Mesendoderm (in vitro differentiated cells): ENCODE measurements around the gene RHOT2.

Source experiments
- DNase-seq: peaks from one replicate; pipeline ENCODE4 v3.0.0; 2013
- H2AK5ac ChIP-seq: 2 replicates; pipeline ENCODE4 v1.6.1; 2013; ENCODE audit warnings: low read length, inconsistent platforms
- H2BK120ac ChIP-seq: 2 replicates; pipeline ENCODE4 v1.6.1; 2013; ENCODE audit warnings: low read depth, mild to moderate bottlenecking, low read length, moderate library complexity, mixed read lengths
- H2BK15ac ChIP-seq: replicated peaks from 2 replicates; pipeline ENCODE4 v1.6.1; 2013; ENCODE audit warnings: low read depth, mild to moderate bottlenecking, moderate library complexity
- H2BK5ac ChIP-seq: 2 replicates; pipeline ENCODE4 v1.6.1; 2013; ENCODE audit warnings: low read length, inconsistent platforms
- H3K18ac ChIP-seq: 2 replicates; pipeline ENCODE4 v1.6.1; 2013; ENCODE audit warnings: mild to moderate bottlenecking, low read length, mixed read lengths
- H3K23ac ChIP-seq: one replicate; pipeline ENCODE4 v1.6.1; 2013; ENCODE audit warnings: low read length
- H3K27ac ChIP-seq: 2 replicates; pipeline ENCODE4 v1.5.1; 2013; ENCODE audit warnings: low read depth, mild to moderate bottlenecking, inconsistent platforms, low read length, moderate library complexity
- H3K27me3 ChIP-seq: 2 replicates; pipeline ENCODE4 v1.6.1; 2013; ENCODE audit warnings: low read length, control low read depth, mild to moderate bottlenecking, inconsistent platforms; ENCODE audit not compliant: insufficient read depth, poor library complexity
- H3K36me3 ChIP-seq: 2 replicates; pipeline ENCODE4 v1.6.1; 2013; ENCODE audit warnings: low read length, inconsistent platforms; ENCODE audit not compliant: control insufficient read depth, insufficient read depth
- H3K4ac ChIP-seq: one replicate; pipeline ENCODE4 v1.6.1; 2013; ENCODE audit warnings: low read depth, mild to moderate bottlenecking, low read length, moderate library complexity
- H3K4me1 ChIP-seq: 2 replicates; pipeline ENCODE4 v1.6.1; 2013; ENCODE audit warnings: low read depth, low read length, inconsistent platforms; ENCODE audit not compliant: control insufficient read depth
- H3K4me2 ChIP-seq: 2 replicates; pipeline ENCODE4 v1.6.1; 2013; ENCODE audit warnings: low read length
- H3K4me3 ChIP-seq: 2 replicates; pipeline ENCODE4 v1.5.1; 2013; ENCODE audit warnings: mild to moderate bottlenecking, low read length
- H3K56ac ChIP-seq: one replicate; pipeline ENCODE4 v1.6.1; 2013; ENCODE audit warnings: low read length
- H3K79me1 ChIP-seq: 2 replicates; pipeline ENCODE4 v1.6.1; 2013; ENCODE audit warnings: low read length, inconsistent platforms
- H3K79me2 ChIP-seq: 2 replicates; pipeline ENCODE4 v1.6.1; 2013; ENCODE audit warnings: mild to moderate bottlenecking, low read length; ENCODE audit not compliant: control insufficient read depth, insufficient read depth
- H3K9ac ChIP-seq: 2 replicates; pipeline ENCODE4 v1.6.1; 2013; ENCODE audit warnings: low read length, inconsistent platforms
- H4K5ac ChIP-seq: one replicate; pipeline ENCODE4 v1.6.1; 2013; ENCODE audit warnings: low read length
- H4K8ac ChIP-seq: one replicate; pipeline ENCODE4 v1.6.1; 2013; ENCODE audit warnings: low read depth, mild to moderate bottlenecking, control low read depth, low read length, moderate library complexity
- WGBS: extraction: QIAGEN DNeasy Blood & Tissue Kit; methylation state at CpG from one replicate; pipeline ENCODE4 v1.1.7; 2013; ENCODE audit warnings: low lambda C conversion rate, missing lambda C conversion rate; ENCODE audit not compliant: insufficient coverage; ENCODE audit errors: extremely low coverage; 5-methylcytosine and 5-hydroxymethylcytosine counted together

RHOT2 gene

DNA sequence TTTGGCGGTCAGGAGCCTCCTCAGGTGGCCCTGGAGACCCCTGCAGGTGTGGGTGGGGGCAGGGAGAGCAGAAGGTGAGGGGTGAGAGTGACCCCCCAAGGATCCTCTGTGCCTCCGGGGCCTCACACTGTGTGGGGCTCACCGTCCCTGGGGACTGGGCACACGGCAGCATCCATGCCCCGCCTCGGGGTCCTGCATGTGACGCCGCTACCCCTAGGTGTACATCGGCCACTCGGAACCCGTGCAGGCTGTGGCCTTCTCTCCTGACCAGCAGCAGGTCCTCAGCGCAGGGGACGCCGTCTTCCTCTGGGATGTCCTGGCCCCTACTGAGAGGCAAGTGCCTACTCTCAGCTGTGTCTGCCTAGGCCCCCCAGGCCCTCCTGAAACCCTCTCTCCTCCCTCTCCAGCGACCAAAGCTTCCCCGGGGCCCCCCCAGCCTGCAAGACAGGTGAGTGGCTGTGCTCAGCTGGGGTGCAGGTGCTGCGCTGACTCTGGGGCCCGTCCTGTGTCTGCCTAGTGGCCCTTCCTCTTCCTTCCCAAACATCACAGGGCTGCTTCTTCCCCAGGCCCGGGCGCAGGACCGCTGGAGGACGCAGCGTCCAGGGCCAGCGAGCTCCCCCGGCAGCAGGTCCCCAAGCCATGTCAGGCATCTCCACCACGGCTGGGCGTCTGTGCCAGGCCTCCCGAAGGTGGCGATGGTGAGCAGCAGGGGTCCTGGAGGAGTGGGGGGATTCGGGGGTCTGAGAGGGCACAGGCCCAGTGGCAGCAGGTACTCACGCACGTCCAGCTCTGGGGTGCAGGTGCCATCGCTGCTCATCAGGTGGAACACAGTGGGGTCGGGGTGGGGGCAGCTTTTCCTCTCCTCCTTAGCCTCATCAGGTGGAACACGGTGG, 9.0 kb upstream of the RHOT2 start:
- no peak overlapping the region for H3K27ac ChIP-seq
- H3K79me1 ChIP-seq: no peaks in the 10 kb centered on the region
- H2BK120ac ChIP-seq: no peak overlapping the region
- H3K4me1 ChIP-seq: no peaks in the 10 kb centered on the region
- H3K27me3 ChIP-seq: no peaks in the 10 kb centered on the region
- no peak overlapping the region for H3K9ac ChIP-seq
- no peak for DNase-seq
- WGBS: no CpG with 5 or more reads among the region's 35 CpGs
- H2AK5ac ChIP-seq: no peak overlapping the region
- no peak overlapping the region for H4K5ac ChIP-seq
- no peak overlapping the region for H4K8ac ChIP-seq
- H3K36me3 ChIP-seq: no peaks in the 10 kb centered on the region
- no peaks in the 10 kb centered on the region for H3K79me2 ChIP-seq
- H3K18ac ChIP-seq: no peak overlapping the region
- no peak overlapping the region for H3K4ac ChIP-seq
- H2BK5ac ChIP-seq: no peak overlapping the region
- no peak overlapping the region for H2BK15ac ChIP-seq
- H3K4me2 ChIP-seq: no peak overlapping the region
- H3K4me3 ChIP-seq: no peak overlapping the region
- no peak overlapping the region for H3K56ac ChIP-seq
- H3K23ac ChIP-seq: no peak overlapping the region

DNA sequence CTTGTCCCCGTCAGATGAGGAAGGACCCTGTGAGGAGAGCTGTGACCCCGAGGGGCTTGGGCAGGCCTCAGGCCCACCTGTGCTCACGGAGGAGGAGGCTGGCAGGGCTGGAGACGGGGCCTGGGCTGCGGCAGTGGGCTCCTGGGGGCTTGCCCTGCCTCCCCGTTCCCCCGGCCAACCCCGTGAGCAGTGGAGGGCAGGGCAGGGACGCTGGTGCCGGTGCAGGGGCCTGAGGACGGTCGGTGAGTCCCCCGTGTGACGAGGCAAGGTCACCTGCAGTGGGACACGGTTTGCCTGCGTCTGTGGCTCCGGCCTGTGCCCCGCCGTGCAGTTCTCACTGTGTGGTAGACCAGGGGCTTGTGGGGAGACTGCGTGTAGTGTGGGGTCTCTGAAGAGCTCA, 8.3 kb upstream of the RHOT2 start:
- H2BK5ac ChIP-seq: no peak overlapping the region
- no peak overlapping the region for H3K4ac ChIP-seq
- H3K18ac ChIP-seq: no peak overlapping the region
- H3K27ac ChIP-seq: no peak overlapping the region
- no peaks in the 10 kb centered on the region for H3K27me3 ChIP-seq
- no peak overlapping the region for H3K9ac ChIP-seq
- no peak overlapping the region for H3K56ac ChIP-seq
- H2BK15ac ChIP-seq: no peak overlapping the region
- no peak overlapping the region for H3K4me3 ChIP-seq
- H3K4me2 ChIP-seq: no peak overlapping the region
- no peaks in the 10 kb centered on the region for H3K4me1 ChIP-seq
- H3K79me1 ChIP-seq: no peaks in the 10 kb centered on the region
- H2BK120ac ChIP-seq: no peak overlapping the region
- no peak overlapping the region for H4K5ac ChIP-seq
- no peak overlapping the region for H3K23ac ChIP-seq
- H2AK5ac ChIP-seq: no peak overlapping the region
- no peaks in the 10 kb centered on the region for H3K36me3 ChIP-seq
- DNase-seq: no peak
- no CpG with 5 or more reads among the region's 20 CpGs for WGBS
- no peaks in the 10 kb centered on the region for H3K79me2 ChIP-seq
- H4K8ac ChIP-seq: no peak overlapping the region

- no peak overlapping the region for H3K23ac ChIP-seq
- no peak overlapping the region for H3K4me3 ChIP-seq
- H3K56ac ChIP-seq: no peak overlapping the region
- H2AK5ac ChIP-seq: no peak overlapping the region
- H3K4me2 ChIP-seq: no peak overlapping the region
- no peaks in the 10 kb centered on the region for H3K4me1 ChIP-seq
- no peak overlapping the region for H3K9ac ChIP-seq
- no peak overlapping the region for H4K5ac ChIP-seq
- H3K79me1 ChIP-seq: no peaks in the 10 kb centered on the region
- no peak overlapping the region for H3K4ac ChIP-seq
- H2BK120ac ChIP-seq: no peak overlapping the region
- no peak for DNase-seq
- WGBS: no CpG with 5 or more reads among the region's 6 CpGs
- no peak overlapping the region for H4K8ac ChIP-seq
- H3K79me2 ChIP-seq: no peaks in the 10 kb centered on the region
- H2BK15ac ChIP-seq: no peak overlapping the region
- H3K27ac ChIP-seq: no peak overlapping the region
- no peaks in the 10 kb centered on the region for H3K36me3 ChIP-seq
- H2BK5ac ChIP-seq: no peak overlapping the region
- no peaks in the 10 kb centered on the region for H3K27me3 ChIP-seq
- H3K18ac ChIP-seq: no peak overlapping the region
Observed at GRCh38 chr16:660132-660458, 7.8 kb upstream of the RHOT2 start.

DNA sequence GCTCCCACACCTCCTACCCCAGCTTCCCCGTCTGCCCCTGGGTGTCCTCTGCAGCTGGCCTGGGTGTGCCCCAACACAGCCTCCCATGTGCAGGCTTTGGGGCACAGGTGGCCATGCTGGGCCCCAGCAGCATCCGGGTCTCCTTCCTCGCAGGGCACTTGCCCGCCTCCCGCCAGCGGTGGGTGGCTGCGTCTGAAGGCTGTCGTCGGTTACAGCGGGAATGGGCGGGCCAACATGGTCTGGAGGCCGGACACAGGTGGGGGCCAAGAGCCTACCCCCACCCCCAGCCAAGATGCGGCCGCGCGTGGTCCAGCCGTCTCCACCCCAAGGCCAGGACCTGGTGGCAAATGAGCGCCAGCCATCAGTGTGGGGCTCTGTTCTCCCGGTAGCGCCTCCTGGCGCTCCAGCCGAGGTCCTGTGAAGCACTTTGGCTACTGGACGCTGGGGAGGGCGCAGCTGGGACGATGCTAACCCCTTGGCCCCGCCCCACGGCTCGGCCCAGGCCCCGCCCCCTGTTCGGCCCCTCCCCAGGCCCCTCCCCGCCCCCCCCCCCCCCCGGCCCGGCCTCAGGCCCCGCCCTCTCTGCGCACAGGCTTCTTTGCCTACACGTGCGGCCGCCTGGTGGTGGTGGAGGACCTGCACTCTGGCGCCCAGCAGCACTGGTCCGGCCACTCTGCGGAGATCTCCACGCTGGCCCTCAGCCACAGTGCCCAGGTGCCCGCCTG, 7.3 kb upstream of the RHOT2 start:
- no CpG with 5 or more reads among the region's 43 CpGs for WGBS
- H2BK15ac ChIP-seq: no peak overlapping the region
- H4K5ac ChIP-seq: no peak overlapping the region
- H2BK5ac ChIP-seq: no peak overlapping the region
- no peaks in the 10 kb centered on the region for H3K79me2 ChIP-seq
- no peak overlapping the region for H3K27ac ChIP-seq
- H3K4me3 ChIP-seq: no peak overlapping the region
- no peak overlapping the region for H3K18ac ChIP-seq
- DNase-seq: peak; percentile 94
- no peak overlapping the region for H4K8ac ChIP-seq
- H3K4me1 ChIP-seq: no peaks in the 10 kb centered on the region
- H2BK120ac ChIP-seq: no peak overlapping the region
- no peaks in the 10 kb centered on the region for H3K27me3 ChIP-seq
- H3K79me1 ChIP-seq: no peaks in the 10 kb centered on the region
- H3K23ac ChIP-seq: no peak overlapping the region
- peak overlapping the region; percentile 22 for H3K9ac ChIP-seq
- H3K4ac ChIP-seq: no peak overlapping the region
- peak overlapping the region; percentile 73 for H3K56ac ChIP-seq
- no peak overlapping the region for H2AK5ac ChIP-seq
- H3K36me3 ChIP-seq: no peaks in the 10 kb centered on the region
- no peak overlapping the region for H3K4me2 ChIP-seq

DNA sequence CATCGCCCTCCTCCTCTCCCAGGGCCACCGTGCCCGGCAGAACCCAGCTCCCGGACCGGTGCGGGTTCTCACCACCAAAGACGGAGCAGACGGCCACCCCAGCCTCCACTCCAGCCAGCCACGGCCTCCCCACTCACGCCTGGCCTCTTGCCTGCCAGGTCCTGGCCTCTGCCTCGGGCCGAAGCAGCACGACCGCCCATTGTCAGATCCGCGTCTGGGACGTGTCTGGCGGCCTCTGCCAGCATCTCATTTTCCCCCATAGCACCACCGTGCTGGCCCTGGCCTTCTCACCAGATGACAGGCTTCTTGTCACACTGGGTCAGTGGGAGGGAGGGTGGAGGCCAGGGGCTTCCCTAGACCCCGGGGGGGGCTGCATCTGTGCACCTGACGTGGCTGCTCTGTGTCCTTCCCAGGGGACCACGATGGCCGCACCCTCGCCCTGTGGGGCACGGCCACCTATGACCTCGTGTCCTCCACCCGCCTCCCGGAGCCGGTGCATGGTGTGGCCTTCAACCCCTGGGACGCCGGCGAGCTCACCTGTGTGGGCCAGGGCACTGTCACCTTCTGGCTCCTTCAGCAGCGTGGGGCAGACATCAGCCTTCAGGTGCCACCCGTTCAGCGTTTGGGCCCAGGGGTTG, 6.6 kb upstream of the RHOT2 start:
- H4K5ac ChIP-seq: no peak overlapping the region
- H4K8ac ChIP-seq: no peak overlapping the region
- H3K56ac ChIP-seq: peak overlapping the region; percentile 73
- H2BK5ac ChIP-seq: no peak overlapping the region
- no peak overlapping the region for H3K4ac ChIP-seq
- no peak overlapping the region for H3K4me2 ChIP-seq
- no peak overlapping the region for H3K27ac ChIP-seq
- H3K4me3 ChIP-seq: no peak overlapping the region
- H2BK120ac ChIP-seq: no peak overlapping the region
- H2AK5ac ChIP-seq: no peak overlapping the region
- H3K79me2 ChIP-seq: no peaks in the 10 kb centered on the region
- H3K36me3 ChIP-seq: no peaks in the 10 kb centered on the region
- H3K4me1 ChIP-seq: no peaks in the 10 kb centered on the region
- H3K18ac ChIP-seq: no peak overlapping the region
- H2BK15ac ChIP-seq: no peak overlapping the region
- no CpG with 5 or more reads among the region's 35 CpGs for WGBS
- no peak for DNase-seq
- peak overlapping the region; percentile 22 for H3K9ac ChIP-seq
- no peaks in the 10 kb centered on the region for H3K27me3 ChIP-seq
- no peak overlapping the region for H3K23ac ChIP-seq
- no peaks in the 10 kb centered on the region for H3K79me1 ChIP-seq
